ENCODE results near the gene CXCL13. TPM values are rescaled to one million over a fixed set of nuclear protein-coding genes. Genes with fewer than 3 reads are reported as not detected.

Gene CXCL13
- polyA plus RNA-seq, 2 of the 4 experiments (the other 2 are of a cell fraction) = not detected

DNA sequence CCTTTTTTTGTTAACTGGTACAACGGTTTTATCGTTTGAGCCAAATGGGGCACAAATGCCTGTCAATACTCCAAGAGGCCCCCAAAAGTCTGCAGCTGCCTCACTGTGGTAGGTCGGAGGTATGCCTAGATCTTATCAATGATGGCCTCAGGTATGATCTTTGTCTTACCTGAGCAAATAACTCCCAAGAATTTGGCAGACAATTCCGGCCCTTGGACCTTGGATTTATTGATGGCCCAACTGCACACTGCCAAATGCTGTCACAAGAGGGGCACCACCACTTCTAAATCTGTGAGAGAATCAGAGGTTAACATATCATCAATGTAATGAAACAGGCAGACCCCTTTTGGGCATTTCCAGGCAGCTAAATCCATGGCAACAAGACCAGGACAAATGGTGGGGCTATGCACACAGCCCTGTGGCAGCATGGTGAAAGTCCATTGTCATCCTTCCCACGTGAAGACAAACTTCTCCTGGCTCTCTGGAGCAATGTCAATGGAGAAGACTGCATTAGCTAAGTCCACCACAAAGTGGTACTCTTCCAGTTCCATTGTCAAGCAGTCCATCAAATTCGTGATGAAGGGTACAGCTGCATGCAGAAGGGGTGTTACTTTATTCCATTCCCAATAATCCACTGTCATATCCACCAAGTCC is 28.6 kb downstream of the CXCL13 start:
- Histone ChIP-seq H3K4me3 (no peak overlapping the region), H3K4me1 (peaks cover 13% of the 10 kb centered on the region), H3K27ac (no peak overlapping the region), H3K4me2 (no peak overlapping the region), H3K9me3 (peaks cover 7% of the 10 kb centered on the region; the same call in 1 of the 3 replicates)
- ChIA-PET POLR2A (no interaction called here), CTCF (interaction anchor here (1.2 to 1.4 kb wide), 3 partner anchors 15 to 64 kb away, joined by 3 to 4 read pairs (median 3); no protein-coding TSS in a partner anchor)
- FAIRE-seq (no peak), ATAC-seq (no peak), DNase-seq (ENCODE audit: low read depth in 1 of 2, low spot score in 1 of 2) (no peak)
- 67% methylated on average over 6 of the region's 6 CpGs for WGBS (ENCODE audit: missing lambda C conversion rate)
- TF ChIP-seq NFE2L2 (conservative IDR thresholded peaks at IDR 0.05; ENCODE audit: low read length) = no peak
- no peak for TF ChIP-seq RAD21 (conservative IDR thresholded peaks at IDR 0.05 in 1 of 2, IDR thresholded peaks at IDR 0.05 in 1 of 2)
- TF ChIP-seq EP300 (IDR thresholded peaks at IDR 0.05) = no peak
- TF ChIP-seq RARB (CRISPR knock-in tag; IDR thresholded peaks at IDR 0.05) = no peak
- no peak for TF ChIP-seq SREBF2 (IDR thresholded peaks at IDR 0.05)
- TF ChIP-seq ELK1 (IDR thresholded peaks at IDR 0.05; ENCODE audit: low read depth, low read length) = no peak

- ATAC-seq (no peak), DNase-seq (ENCODE audit: low read depth in 1 of 2, low spot score in 1 of 2) (no peak), FAIRE-seq (no peak)
- Histone ChIP-seq H3K4me1 (peaks cover 13% of the 10 kb centered on the region), H3K9me3 (peaks cover 7% of the 10 kb centered on the region; the same call in 1 of the 3 replicates), H3K4me3 (no peak overlapping the region), H3K27ac (peak overlapping the region in 1 of 2 experiments; percentile 86; a peak in 2 of 6 replicates), H3K4me2 (no peak overlapping the region)
- POLR2A ChIA-PET = no interaction called here
- 84% methylated on average over 6 of the region's 7 CpGs for WGBS (ENCODE audit: missing lambda C conversion rate)
- CTCF ChIA-PET = interaction anchor here (1.4 kb wide), 1 partner anchor 63 kb away, joined by 3 read pairs; no protein-coding TSS in a partner anchor
- no peak for TF ChIP-seq RFX5 (IDR thresholded peaks at IDR 0.05)
- TF ChIP-seq TP53 (CRISPR knock-in tag; IDR thresholded peaks at IDR 0.05) = no peak
- no peak for TF ChIP-seq POLR2A (IDR thresholded peaks at IDR 0.05; ENCODE audit: low read length)
- TF ChIP-seq HOXB13 (CRISPR knock-in tag; IDR thresholded peaks at IDR 0.05; ENCODE audit: low read depth) = no peak
- TF ChIP-seq ELK1 (IDR thresholded peaks at IDR 0.05; ENCODE audit: low read depth, low read length) = no peak
- TF ChIP-seq EHF (CRISPR knock-in tag; IDR thresholded peaks at IDR 0.05) = no peak
- no peak for TF ChIP-seq TFCP2L1 (CRISPR knock-in tag; IDR thresholded peaks at IDR 0.05)
- no peak for TF ChIP-seq BHLHE40 (IDR thresholded peaks at IDR 0.05; ENCODE audit: low read depth, low read length)
- no peak for TF ChIP-seq NFE2L2 (conservative IDR thresholded peaks at IDR 0.05; ENCODE audit: low read length)
Observed at GRCh38 chr4:77635246-77635645, 29.6 kb downstream of the CXCL13 start.

- ChIA-PET POLR2A (no interaction called here), CTCF (interaction anchor here (1.4 kb wide), 2 partner anchors 22 to 62 kb away, joined by 3 to 4 read pairs; no protein-coding TSS in a partner anchor)
- peaks cover 7% of the 10 kb centered on the region; the same call in 1 of the 3 replicates for H3K9me3 ChIP-seq
- FAIRE-seq = no peak
- no peak overlapping the region for H3K4me3 ChIP-seq
- peaks cover 13% of the 10 kb centered on the region for H3K4me1 ChIP-seq
- TF ChIP-seq TFCP2L1 (CRISPR knock-in tag; IDR thresholded peaks at IDR 0.05) (no peak), RFX5 (IDR thresholded peaks at IDR 0.05) (no peak), HOXB5 (CRISPR knock-in tag; IDR thresholded peaks at IDR 0.05) (no peak), KDM1A (IDR thresholded peaks at IDR 0.05; ENCODE audit: low read depth) (no peak), SMC3 (IDR thresholded peaks at IDR 0.05) (no peak), KDM5A (IDR thresholded peaks at IDR 0.05) (no peak), CBX2 (IDR thresholded peaks at IDR 0.05; ENCODE audit: borderline replicate concordance, low read depth) (no peak), ZC3H11A (IDR thresholded peaks at IDR 0.05) (no peak), CHD4 (IDR thresholded peaks at IDR 0.05; ENCODE audit: borderline replicate concordance) (no peak), PHF8 (IDR thresholded peaks at IDR 0.05; ENCODE audit: borderline replicate concordance, low read depth) (no peak), CBX8 (IDR thresholded peaks at IDR 0.05) (no peak), FOSL2 (IDR thresholded peaks at IDR 0.05) (no peak), FOSL2 (CRISPR knock-in tag; IDR thresholded peaks at IDR 0.05) (no peak), HMGXB4 (CRISPR knock-in tag; IDR thresholded peaks at IDR 0.05; ENCODE audit: borderline replicate concordance) (no peak), CHD2 (IDR thresholded peaks at IDR 0.05; ENCODE audit: low read length, partially characterized antibody) (no peak)
- TF ChIP-seq, protein P1, sequence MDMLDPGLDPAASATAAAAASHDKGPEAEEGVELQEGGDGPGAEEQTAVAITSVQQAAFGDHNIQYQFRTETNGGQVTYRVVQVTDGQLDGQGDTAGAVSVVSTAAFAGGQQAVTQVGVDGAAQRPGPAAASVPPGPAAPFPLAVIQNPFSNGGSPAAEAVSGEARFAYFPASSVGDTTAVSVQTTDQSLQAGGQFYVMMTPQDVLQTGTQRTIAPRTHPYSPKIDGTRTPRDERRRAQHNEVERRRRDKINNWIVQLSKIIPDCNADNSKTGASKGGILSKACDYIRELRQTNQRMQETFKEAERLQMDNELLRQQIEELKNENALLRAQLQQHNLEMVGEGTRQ (IDR thresholded peaks at IDR 0.05) = no peak
- TF ChIP-seq, protein P2, sequence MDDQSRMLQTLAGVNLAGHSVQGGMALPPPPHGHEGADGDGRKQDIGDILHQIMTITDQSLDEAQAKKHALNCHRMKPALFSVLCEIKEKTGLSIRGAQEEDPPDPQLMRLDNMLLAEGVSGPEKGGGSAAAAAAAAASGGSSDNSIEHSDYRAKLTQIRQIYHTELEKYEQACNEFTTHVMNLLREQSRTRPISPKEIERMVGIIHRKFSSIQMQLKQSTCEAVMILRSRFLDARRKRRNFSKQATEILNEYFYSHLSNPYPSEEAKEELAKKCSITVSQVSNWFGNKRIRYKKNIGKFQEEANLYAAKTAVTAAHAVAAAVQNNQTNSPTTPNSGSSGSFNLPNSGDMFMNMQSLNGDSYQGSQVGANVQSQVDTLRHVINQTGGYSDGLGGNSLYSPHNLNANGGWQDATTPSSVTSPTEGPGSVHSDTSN (IDR thresholded peaks at IDR 0.05) = no peak
- WGBS (ENCODE audit: missing lambda C conversion rate) = 92% methylated on average over 2 of the region's 4 CpGs
- no peak; a peak in 1 of 6 replicates for ATAC-seq
- peak overlapping the region; percentile 84 to 86 for H3K27ac ChIP-seq
- DNase-seq (ENCODE audit: low read depth in 1 of 2, low spot score in 1 of 2) = no peak
- peak overlapping the region; percentile 64; the same call in 2 of the 3 replicates for H3K4me2 ChIP-seq
Observed at GRCh38 chr4:77635876-77636275, 30.3 kb downstream of the CXCL13 start.

All from A549 (cell line).